ENCODE data around the gene ZNF688.

ZNF688 gene

DNA sequence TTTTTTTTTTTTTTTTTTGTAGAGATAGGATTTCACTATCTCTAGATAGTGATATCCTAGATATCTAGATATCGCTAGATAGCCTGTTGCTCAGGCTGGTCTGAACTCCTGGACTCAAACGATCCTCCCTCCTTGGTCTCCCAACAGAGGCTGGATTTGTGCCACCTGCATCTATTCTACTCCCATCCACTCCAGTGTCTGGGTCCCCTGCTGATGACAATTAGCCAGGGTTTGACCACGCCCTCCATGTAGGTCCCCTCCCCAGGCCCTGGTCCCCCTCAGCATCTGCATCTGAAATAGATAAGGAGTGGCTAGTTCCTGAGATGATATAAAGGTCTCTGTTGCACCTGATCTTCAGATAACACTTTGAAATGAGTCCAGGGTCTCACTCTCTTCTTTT, 2.2 kb downstream of the ZNF688 start:
- TF ChIP-seq SPI1 (IDR thresholded peaks at IDR 0.05; ENCODE audit: borderline replicate concordance, low read depth) = no peak
- no peak for TF ChIP-seq REST (IDR thresholded peaks at IDR 0.05; ENCODE audit: insufficient replicate concordance, low read depth)
- no peak for TF ChIP-seq POLR2AphosphoS5 (IDR thresholded peaks at IDR 0.05; ENCODE audit: low read depth)
- TF ChIP-seq, protein P1, sequence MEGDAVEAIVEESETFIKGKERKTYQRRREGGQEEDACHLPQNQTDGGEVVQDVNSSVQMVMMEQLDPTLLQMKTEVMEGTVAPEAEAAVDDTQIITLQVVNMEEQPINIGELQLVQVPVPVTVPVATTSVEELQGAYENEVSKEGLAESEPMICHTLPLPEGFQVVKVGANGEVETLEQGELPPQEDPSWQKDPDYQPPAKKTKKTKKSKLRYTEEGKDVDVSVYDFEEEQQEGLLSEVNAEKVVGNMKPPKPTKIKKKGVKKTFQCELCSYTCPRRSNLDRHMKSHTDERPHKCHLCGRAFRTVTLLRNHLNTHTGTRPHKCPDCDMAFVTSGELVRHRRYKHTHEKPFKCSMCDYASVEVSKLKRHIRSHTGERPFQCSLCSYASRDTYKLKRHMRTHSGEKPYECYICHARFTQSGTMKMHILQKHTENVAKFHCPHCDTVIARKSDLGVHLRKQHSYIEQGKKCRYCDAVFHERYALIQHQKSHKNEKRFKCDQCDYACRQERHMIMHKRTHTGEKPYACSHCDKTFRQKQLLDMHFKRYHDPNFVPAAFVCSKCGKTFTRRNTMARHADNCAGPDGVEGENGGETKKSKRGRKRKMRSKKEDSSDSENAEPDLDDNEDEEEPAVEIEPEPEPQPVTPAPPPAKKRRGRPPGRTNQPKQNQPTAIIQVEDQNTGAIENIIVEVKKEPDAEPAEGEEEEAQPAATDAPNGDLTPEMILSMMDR (IDR thresholded peaks at IDR 0.05; ENCODE audit: insufficient read depth, low read length) = no peak
- no peak for TF ChIP-seq GABPA (IDR thresholded peaks at IDR 0.05; ENCODE audit: low read depth)
- no peak overlapping the region for H3K27ac ChIP-seq (replicated peaks)
- no peak for DNase-seq (ENCODE audit: low read depth in 1 of 2, low spot score in 1 of 2)
- no peak overlapping the region for H3K4me3 ChIP-seq (replicated peaks; ENCODE audit: insufficient read depth, low read length)
- H3K27me3 ChIP-seq (ENCODE audit: insufficient read depth, poor library complexity, severe bottlenecking) = no peaks in the 10 kb centered on the region

DNA sequence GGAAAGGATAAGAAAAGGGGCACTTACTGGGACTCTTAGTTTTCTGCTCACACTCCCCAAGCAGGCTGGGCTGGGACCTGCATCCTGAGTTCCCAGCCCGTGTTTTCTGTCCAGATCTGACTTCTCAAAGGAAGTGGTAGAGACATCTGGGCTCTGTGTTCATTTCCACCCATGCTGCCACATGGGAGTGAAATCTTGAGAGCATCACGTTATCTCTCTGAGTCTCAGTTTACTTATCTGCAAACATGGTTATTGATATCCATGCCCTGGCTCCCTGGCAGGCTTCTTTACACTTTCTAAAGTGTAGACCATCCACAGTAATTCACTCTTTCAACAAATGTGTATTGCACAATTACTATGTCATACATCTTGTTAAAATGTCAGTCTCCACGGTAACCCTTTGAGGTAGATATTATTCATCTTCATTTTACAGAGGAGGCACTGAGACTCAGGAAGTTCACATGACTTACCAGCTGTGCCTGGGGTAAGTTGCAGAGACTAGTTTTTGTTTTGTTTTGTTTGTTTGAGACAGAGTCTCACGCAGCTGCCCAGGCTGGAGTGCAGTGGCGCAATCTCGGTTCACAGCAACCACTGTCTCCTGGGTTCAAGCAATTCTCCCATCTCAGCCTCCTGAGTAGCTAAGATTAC, 3.4 kb downstream of the ZNF688 start:
- DNase-seq (ENCODE audit: low read depth in 1 of 2, low spot score in 1 of 2) = peak; percentile 75 to 87
- no peaks in the 10 kb centered on the region for H3K27me3 ChIP-seq (ENCODE audit: insufficient read depth, poor library complexity, severe bottlenecking)
- H3K27ac ChIP-seq (replicated peaks) = peak overlapping the region; percentile 49
- H3K4me3 ChIP-seq (replicated peaks; ENCODE audit: insufficient read depth, low read length) = no peak overlapping the region
- TF ChIP-seq GABPA (IDR thresholded peaks at IDR 0.05; ENCODE audit: low read depth) = no peak
- TF ChIP-seq SPI1 (IDR thresholded peaks at IDR 0.05; ENCODE audit: borderline replicate concordance, low read depth) = no peak
- no peak for TF ChIP-seq REST (IDR thresholded peaks at IDR 0.05; ENCODE audit: insufficient replicate concordance, low read depth)
- no peak for TF ChIP-seq POLR2AphosphoS5 (IDR thresholded peaks at IDR 0.05; ENCODE audit: low read depth)
- TF ChIP-seq, protein P1 (IDR thresholded peaks at IDR 0.05; ENCODE audit: insufficient read depth, low read length) = no peak

GRCh38 chr16:30567160-30567990, 4.1 kb downstream of the ZNF688 start:
- H3K4me3 ChIP-seq (replicated peaks; ENCODE audit: insufficient read depth, low read length) = no peak overlapping the region
- H3K27me3 ChIP-seq (ENCODE audit: insufficient read depth, poor library complexity, severe bottlenecking) = no peaks in the 10 kb centered on the region
- DNase-seq (ENCODE audit: low read depth in 1 of 2, low spot score in 1 of 2) = no peak
- peak overlapping the region; percentile 49 for H3K27ac ChIP-seq (replicated peaks)
- TF ChIP-seq SPI1 (IDR thresholded peaks at IDR 0.05; ENCODE audit: borderline replicate concordance, low read depth) (no peak), GABPA (IDR thresholded peaks at IDR 0.05; ENCODE audit: low read depth) (no peak), POLR2AphosphoS5 (IDR thresholded peaks at IDR 0.05; ENCODE audit: low read depth) (no peak), REST (IDR thresholded peaks at IDR 0.05; ENCODE audit: insufficient replicate concordance, low read depth) (no peak)
- TF ChIP-seq, protein P1 (IDR thresholded peaks at IDR 0.05; ENCODE audit: insufficient read depth, low read length) = no peak
